ENCODE measurements around the gene ADAMTSL2.

DNA sequence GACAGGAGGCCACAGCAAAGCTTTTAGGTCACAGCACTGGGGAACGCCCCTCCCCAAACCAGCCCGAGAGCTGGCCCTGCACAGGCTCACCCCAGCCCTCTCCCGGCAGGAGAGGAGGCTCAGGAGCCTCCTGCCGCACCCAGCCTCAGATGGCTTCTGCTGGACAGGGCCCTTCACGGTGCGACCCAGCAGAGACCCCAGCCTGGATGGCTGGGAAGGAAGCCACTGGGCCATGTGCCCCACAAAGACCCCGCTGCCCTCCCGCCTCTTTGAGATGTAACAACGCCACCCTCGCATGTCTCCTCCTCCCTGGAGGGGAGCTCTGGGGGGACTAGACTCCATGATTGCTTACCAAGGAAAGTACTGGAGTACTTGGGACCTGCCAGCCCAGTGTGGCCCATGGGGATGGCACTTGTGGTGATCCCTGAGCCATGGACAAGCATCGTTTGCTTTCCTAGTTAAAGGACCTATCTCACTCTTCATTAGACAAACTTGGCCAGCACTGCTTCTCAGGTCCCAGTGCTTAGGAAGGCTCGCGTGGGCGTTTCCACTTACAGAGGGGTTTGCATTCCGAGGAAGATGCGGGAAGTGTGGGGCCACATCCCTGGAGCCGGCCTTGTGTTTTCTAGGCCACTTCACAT is 18.8 kb upstream of the ADAMTSL2 start:
- TF ChIP-seq, protein P1, sequence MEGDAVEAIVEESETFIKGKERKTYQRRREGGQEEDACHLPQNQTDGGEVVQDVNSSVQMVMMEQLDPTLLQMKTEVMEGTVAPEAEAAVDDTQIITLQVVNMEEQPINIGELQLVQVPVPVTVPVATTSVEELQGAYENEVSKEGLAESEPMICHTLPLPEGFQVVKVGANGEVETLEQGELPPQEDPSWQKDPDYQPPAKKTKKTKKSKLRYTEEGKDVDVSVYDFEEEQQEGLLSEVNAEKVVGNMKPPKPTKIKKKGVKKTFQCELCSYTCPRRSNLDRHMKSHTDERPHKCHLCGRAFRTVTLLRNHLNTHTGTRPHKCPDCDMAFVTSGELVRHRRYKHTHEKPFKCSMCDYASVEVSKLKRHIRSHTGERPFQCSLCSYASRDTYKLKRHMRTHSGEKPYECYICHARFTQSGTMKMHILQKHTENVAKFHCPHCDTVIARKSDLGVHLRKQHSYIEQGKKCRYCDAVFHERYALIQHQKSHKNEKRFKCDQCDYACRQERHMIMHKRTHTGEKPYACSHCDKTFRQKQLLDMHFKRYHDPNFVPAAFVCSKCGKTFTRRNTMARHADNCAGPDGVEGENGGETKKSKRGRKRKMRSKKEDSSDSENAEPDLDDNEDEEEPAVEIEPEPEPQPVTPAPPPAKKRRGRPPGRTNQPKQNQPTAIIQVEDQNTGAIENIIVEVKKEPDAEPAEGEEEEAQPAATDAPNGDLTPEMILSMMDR (IDR thresholded peaks at IDR 0.05; ENCODE audit: low read depth, low read length, poor library complexity, severe bottlenecking): no peak
- TF ChIP-seq EZH2phosphoT487 (IDR thresholded peaks at IDR 0.05; ENCODE audit: borderline replicate concordance, low read length): no peak

All from DOHH2 (cell line).